Measurements from ENCODE around the gene GNG12.
A peak's percentile ranks its signal among the peaks of the same experiment; 100 is the strongest.

Gene GNG12

GRCh38 chr1:67788238-67788790 lies 45.0 kb downstream of the GNG12 start:
- H3K4me1 Mint-ChIP-seq = no peaks in the 10 kb centered on the region
- no peak overlapping the region for H3K4me3 Mint-ChIP-seq
- DNase-seq (no peak), ATAC-seq (no peak)
- no peak overlapping the region for H3K27ac Mint-ChIP-seq
- no peaks in the 10 kb centered on the region for H3K9me3 Mint-ChIP-seq
- H3K27me3 Mint-ChIP-seq = peaks cover 12% of the 10 kb centered on the region

GRCh38 chr1:67787746-67788145 lies 45.5 kb downstream of the GNG12 start:
- Mint-ChIP-seq H3K9me3 (no peaks in the 10 kb centered on the region), H3K4me1 (no peaks in the 10 kb centered on the region), H3K27ac (no peak overlapping the region), H3K4me3 (no peak overlapping the region), H3K27me3 (peaks cover 12% of the 10 kb centered on the region)
- DNase-seq = no peak
- no peak for ATAC-seq

- Mint-ChIP-seq H3K27me3 (no peaks in the 10 kb centered on the region), H3K4me1 (no peaks in the 10 kb centered on the region), H3K9me3 (no peaks in the 10 kb centered on the region), H3K27ac (no peak overlapping the region), H3K4me3 (no peak overlapping the region)
- no peak for ATAC-seq
- DNase-seq = no peak
Observed at GRCh38 chr1:67785847-67786753, 47.2 kb downstream of the GNG12 start.

GRCh38 chr1:67784545-67785186 lies 48.6 kb downstream of the GNG12 start:
- Mint-ChIP-seq H3K4me1 (no peaks in the 10 kb centered on the region), H3K27ac (no peak overlapping the region)

GRCh38 chr1:67780637-67781036 lies 52.6 kb downstream of the GNG12 start:
- ATAC-seq (no peak), DNase-seq (no peak)
- Mint-ChIP-seq H3K4me3 (no peak overlapping the region), H3K27ac (no peak overlapping the region), H3K27me3 (no peaks in the 10 kb centered on the region), H3K4me1 (no peaks in the 10 kb centered on the region), H3K9me3 (no peaks in the 10 kb centered on the region)

More at GRCh38 chr1:67784545-67785186, 48.6 kb downstream of the GNG12 start:
- H3K4me3 Mint-ChIP-seq = no peak overlapping the region
- ATAC-seq (no peak), DNase-seq (no peak)
- no peaks in the 10 kb centered on the region for H3K27me3 Mint-ChIP-seq
- no peaks in the 10 kb centered on the region for H3K9me3 Mint-ChIP-seq

GRCh38 chr1:67777440-67777839 lies 55.8 kb downstream of the GNG12 start:
- Mint-ChIP-seq H3K4me3 (no peak overlapping the region), H3K27ac (no peak overlapping the region), H3K9me3 (no peaks in the 10 kb centered on the region), H3K27me3 (peaks cover 9% of the 10 kb centered on the region), H3K4me1 (no peaks in the 10 kb centered on the region)
- no peak for DNase-seq
- ATAC-seq = no peak

- Mint-ChIP-seq H3K4me1 (no peaks in the 10 kb centered on the region), H3K9me3 (no peaks in the 10 kb centered on the region), H3K4me3 (no peak overlapping the region), H3K27ac (no peak overlapping the region), H3K27me3 (peaks cover 9% of the 10 kb centered on the region)
- no peak for ATAC-seq
- no peak for DNase-seq
Observed at GRCh38 chr1:67777016-67777415, 56.3 kb downstream of the GNG12 start.

GRCh38 chr1:67773462-67773861 lies 59.8 kb downstream of the GNG12 start:
- ATAC-seq (no peak), DNase-seq (no peak)
- no peak overlapping the region for H3K27ac Mint-ChIP-seq
- peaks cover 22% of the 10 kb centered on the region for H3K4me1 Mint-ChIP-seq
- H3K9me3 Mint-ChIP-seq = no peaks in the 10 kb centered on the region
- peaks cover 16% of the 10 kb centered on the region for H3K27me3 Mint-ChIP-seq
- H3K4me3 Mint-ChIP-seq = no peak overlapping the region

- DNase-seq (no peak), ATAC-seq (no peak)
- H3K9me3 Mint-ChIP-seq = no peaks in the 10 kb centered on the region
- peaks cover 23% of the 10 kb centered on the region for H3K4me1 Mint-ChIP-seq
- H3K27ac Mint-ChIP-seq = no peak overlapping the region
- H3K27me3 Mint-ChIP-seq = peaks cover 26% of the 10 kb centered on the region
- no peak overlapping the region for H3K4me3 Mint-ChIP-seq
Observed at GRCh38 chr1:67771749-67772148, 61.5 kb downstream of the GNG12 start.

GRCh38 chr1:67771152-67771551 lies 62.1 kb downstream of the GNG12 start:
- Mint-ChIP-seq H3K9me3 (no peaks in the 10 kb centered on the region), H3K27ac (no peak overlapping the region), H3K4me1 (peaks cover 29% of the 10 kb centered on the region), H3K4me3 (no peak overlapping the region), H3K27me3 (peaks cover 26% of the 10 kb centered on the region)
- ATAC-seq = no peak
- DNase-seq = no peak

GRCh38 chr1:67769633-67770256 lies 63.5 kb downstream of the GNG12 start:
- H3K27me3 Mint-ChIP-seq = peaks cover 26% of the 10 kb centered on the region
- peak overlapping the region in 1 of 2 donors; percentile 13 for H3K4me3 Mint-ChIP-seq
- H3K4me1 Mint-ChIP-seq = peaks cover 34% of the 10 kb centered on the region
- ATAC-seq (peak; percentile 76), DNase-seq (no peak)
- no peaks in the 10 kb centered on the region for H3K9me3 Mint-ChIP-seq
- H3K27ac Mint-ChIP-seq = peak overlapping the region in 1 of 2 donors; percentile 34

GRCh38 chr1:67768480-67768879 lies 64.8 kb downstream of the GNG12 start:
- no peak for ATAC-seq
- no peak overlapping the region for H3K27ac Mint-ChIP-seq

GRCh38 chr1:67767103-67767782 lies 66.0 kb downstream of the GNG12 start:
- H3K27me3 Mint-ChIP-seq = peaks cover 32% of the 10 kb centered on the region
- peaks cover 34% of the 10 kb centered on the region for H3K4me1 Mint-ChIP-seq
- ATAC-seq (no peak), DNase-seq (no peak)
- no peaks in the 10 kb centered on the region for H3K9me3 Mint-ChIP-seq
- H3K27ac Mint-ChIP-seq = no peak overlapping the region
- H3K4me3 Mint-ChIP-seq = no peak overlapping the region

More at GRCh38 chr1:67768480-67768879, 64.8 kb downstream of the GNG12 start:
- H3K4me3 Mint-ChIP-seq = no peak overlapping the region
- no peak for DNase-seq
- H3K9me3 Mint-ChIP-seq = no peaks in the 10 kb centered on the region
- H3K4me1 Mint-ChIP-seq = peaks cover 34% of the 10 kb centered on the region
- peaks cover 31% of the 10 kb centered on the region for H3K27me3 Mint-ChIP-seq

GRCh38 chr1:67766141-67766978 lies 66.9 kb downstream of the GNG12 start:
- Mint-ChIP-seq H3K27ac (no peak overlapping the region), H3K9me3 (no peaks in the 10 kb centered on the region), H3K27me3 (peaks cover 40% of the 10 kb centered on the region), H3K4me3 (peak overlapping the region in 1 of 2 donors; percentile 43), H3K4me1 (peaks cover 34% of the 10 kb centered on the region)
- ATAC-seq (peak; percentile 61), DNase-seq (peak; percentile 47 to 54)
